ENCODE results near the gene FAM174C.

GRCh38 chr19:1292419-1293151, 17.3 kb downstream of the FAM174C start:
- TF ChIP-seq TAF1 (IDR thresholded peaks at IDR 0.05; ENCODE audit: borderline replicate concordance, low read depth, low read length): no peak
- TF ChIP-seq CTCF (IDR thresholded peaks at IDR 0.05): no peak
- TF ChIP-seq GATA2 (CRISPR knock-in tag; IDR thresholded peaks at IDR 0.05): no peak
- no peak for TF ChIP-seq REST (IDR thresholded peaks at IDR 0.05; ENCODE audit: low read depth, low read length)
- no peak for TF ChIP-seq USF1 (IDR thresholded peaks at IDR 0.05; ENCODE audit: borderline replicate concordance, low read depth)
- no peak for TF ChIP-seq TCF12 (IDR thresholded peaks at IDR 0.05)
- no peak for TF ChIP-seq RFX5 (IDR thresholded peaks at IDR 0.05; ENCODE audit: low read length)
- no peak for TF ChIP-seq MAX (IDR thresholded peaks at IDR 0.05; ENCODE audit: low read depth)
- no peak for TF ChIP-seq SMC3 (IDR thresholded peaks at IDR 0.05; ENCODE audit: low read depth, low read length)
- no peak for TF ChIP-seq CHD2 (IDR thresholded peaks at IDR 0.05; ENCODE audit: low read length, partially characterized antibody)
- TF ChIP-seq RAD21 (IDR thresholded peaks at IDR 0.05; ENCODE audit: low read length): no peak
- no peak for TF ChIP-seq YY1 (IDR thresholded peaks at IDR 0.05; ENCODE audit: low read depth)

All from SK-N-SH (cell line).